ENCODE results near the gene WDR20.

Gene WDR20

DNA sequence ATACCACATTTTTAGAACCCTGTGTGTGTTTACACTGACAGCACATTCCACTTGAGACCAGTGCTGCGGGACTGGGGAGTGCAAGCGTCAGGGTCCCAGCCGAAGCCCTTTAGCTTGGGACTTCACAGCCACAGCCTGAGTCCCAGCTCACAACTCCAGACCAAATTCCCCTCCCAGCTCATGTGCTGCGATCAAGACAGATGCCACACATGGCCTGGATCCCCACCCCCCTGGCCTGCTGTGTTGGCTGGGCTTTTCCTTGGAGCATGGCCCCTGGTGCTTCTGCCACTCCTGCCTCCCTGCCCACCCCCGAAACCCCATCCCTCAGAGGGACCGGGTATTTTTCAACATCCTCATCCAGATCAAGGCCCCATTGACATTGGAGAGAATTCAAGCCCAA is 63.7 kb downstream of the WDR20 start:
- Mint-ChIP-seq H3K27ac (no peak overlapping the region), H3K36me3 (ENCODE audit: low read depth) (peaks cover 26% of the 10 kb centered on the region), H3K4me3 (no peak overlapping the region), H3K4me1 (ENCODE audit: low read depth) (peaks cover 24% of the 10 kb centered on the region), H3K9me3 (no peaks in the 10 kb centered on the region), H3K27me3 (ENCODE audit: low read depth) (no peaks in the 10 kb centered on the region)
- no peak for DNase-seq (ENCODE audit: low spot score)

DNA sequence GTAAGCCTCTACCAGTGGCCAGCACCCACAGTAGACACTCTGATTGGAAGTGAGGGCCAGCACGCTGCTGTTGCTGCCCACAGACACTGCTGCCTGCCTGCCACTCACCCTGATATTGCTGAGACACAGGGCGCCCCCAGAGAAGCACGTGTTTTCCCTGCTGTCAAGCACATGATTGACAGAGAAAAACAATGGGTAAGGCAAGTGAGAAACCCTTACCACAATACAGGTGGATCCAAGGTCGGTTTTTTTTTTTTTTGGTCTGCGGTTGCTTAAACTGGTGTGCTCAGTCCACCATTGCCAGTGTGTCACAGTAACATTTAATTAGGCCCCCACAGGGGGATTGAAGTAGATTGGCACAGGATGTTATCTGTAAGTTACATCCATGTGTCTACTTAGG is 65.9 kb downstream of the WDR20 start:
- Mint-ChIP-seq H3K36me3 (ENCODE audit: low read depth) (peaks cover 20% of the 10 kb centered on the region), H3K4me3 (no peak overlapping the region), H3K9me3 (no peaks in the 10 kb centered on the region), H3K27me3 (ENCODE audit: low read depth) (no peaks in the 10 kb centered on the region), H3K4me1 (ENCODE audit: low read depth) (peaks cover 13% of the 10 kb centered on the region), H3K27ac (no peak overlapping the region)
- DNase-seq (ENCODE audit: low spot score): no peak

DNA sequence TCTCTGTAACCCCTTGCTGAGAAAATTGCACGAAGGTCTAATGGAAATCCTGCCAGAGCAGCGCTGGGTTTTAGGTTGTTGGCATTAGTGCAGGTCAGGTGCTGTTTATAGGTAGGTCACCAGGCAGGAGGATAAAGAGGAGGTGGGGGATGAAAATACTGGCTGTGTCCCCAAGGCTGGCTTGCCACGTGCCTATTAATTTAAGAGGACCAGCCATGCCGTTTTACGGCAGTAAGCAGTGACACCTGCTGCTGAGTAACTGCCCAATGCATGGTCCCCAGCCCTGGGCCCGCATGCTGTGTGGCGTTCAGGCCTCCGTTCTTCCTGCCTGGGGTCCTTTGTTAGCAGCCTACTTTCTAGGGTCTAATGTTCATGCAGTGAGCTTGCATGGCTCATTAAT is 67.2 kb downstream of the WDR20 start:
- Mint-ChIP-seq H3K4me1 (ENCODE audit: low read depth) (peaks cover under 1% of the 10 kb centered on the region), H3K9me3 (no peaks in the 10 kb centered on the region), H3K36me3 (ENCODE audit: low read depth) (peaks cover 15% of the 10 kb centered on the region), H3K4me3 (no peak overlapping the region), H3K27me3 (ENCODE audit: low read depth) (no peaks in the 10 kb centered on the region), H3K27ac (no peak overlapping the region)
- no peak for DNase-seq (ENCODE audit: low spot score)

DNA sequence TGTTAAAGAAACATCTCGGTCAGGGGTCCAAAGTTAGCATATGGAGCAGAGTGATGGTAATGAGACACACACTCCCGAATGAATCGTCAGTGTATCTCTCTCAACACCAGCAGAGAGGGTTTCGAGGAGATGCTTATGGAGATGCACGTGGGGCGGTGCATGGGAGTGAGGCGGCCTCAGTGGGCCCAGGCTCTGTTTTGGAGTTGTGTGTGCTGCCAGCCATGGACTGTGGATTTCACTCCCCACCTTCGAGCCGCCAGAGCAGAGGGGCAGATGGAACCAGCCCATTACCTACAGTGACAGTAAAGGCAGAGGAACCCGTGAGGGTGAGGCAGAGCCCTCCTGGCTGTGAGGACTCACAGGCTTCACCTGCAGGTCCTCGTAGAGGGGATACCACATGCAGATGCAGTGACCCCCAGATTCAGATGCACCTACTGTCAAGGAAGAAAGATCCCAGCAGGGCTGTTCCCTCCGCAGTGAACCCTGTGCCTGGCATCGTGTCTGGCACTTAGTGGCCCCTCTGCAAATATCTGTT is 68.2 kb downstream of the WDR20 start:
- Mint-ChIP-seq H3K4me3 (no peak overlapping the region), H3K4me1 (ENCODE audit: low read depth) (no peaks in the 10 kb centered on the region), H3K27ac (no peak overlapping the region), H3K36me3 (ENCODE audit: low read depth) (peaks cover 15% of the 10 kb centered on the region), H3K9me3 (no peaks in the 10 kb centered on the region), H3K27me3 (ENCODE audit: low read depth) (no peaks in the 10 kb centered on the region)
- DNase-seq (ENCODE audit: low spot score): no peak

DNA sequence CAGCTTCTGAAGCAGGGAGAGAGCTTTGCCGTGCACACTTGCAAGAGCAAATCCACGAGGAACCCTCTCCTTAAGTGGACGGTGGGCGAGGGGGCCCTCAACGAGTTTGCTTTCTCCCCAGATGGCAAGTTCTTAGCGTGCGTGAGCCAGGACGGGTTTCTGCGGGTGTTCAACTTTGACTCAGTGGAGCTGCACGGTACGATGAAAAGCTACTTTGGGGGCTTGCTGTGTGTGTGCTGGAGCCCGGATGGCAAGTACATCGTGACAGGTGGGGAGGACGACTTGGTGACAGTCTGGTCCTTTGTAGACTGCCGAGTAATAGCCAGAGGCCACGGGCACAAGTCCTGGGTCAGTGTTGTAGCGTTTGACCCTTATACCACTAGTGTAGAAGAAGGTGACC is 69.0 kb downstream of the WDR20 start:
- H3K4me1 Mint-ChIP-seq (ENCODE audit: low read depth): no peaks in the 10 kb centered on the region
- no peaks in the 10 kb centered on the region for H3K9me3 Mint-ChIP-seq
- H3K36me3 Mint-ChIP-seq (ENCODE audit: low read depth): peaks cover 15% of the 10 kb centered on the region
- H3K27me3 Mint-ChIP-seq (ENCODE audit: low read depth): no peaks in the 10 kb centered on the region
- no peak for DNase-seq (ENCODE audit: low spot score)
- no peak overlapping the region for H3K27ac Mint-ChIP-seq
- H3K4me3 Mint-ChIP-seq: no peak overlapping the region

DNA sequence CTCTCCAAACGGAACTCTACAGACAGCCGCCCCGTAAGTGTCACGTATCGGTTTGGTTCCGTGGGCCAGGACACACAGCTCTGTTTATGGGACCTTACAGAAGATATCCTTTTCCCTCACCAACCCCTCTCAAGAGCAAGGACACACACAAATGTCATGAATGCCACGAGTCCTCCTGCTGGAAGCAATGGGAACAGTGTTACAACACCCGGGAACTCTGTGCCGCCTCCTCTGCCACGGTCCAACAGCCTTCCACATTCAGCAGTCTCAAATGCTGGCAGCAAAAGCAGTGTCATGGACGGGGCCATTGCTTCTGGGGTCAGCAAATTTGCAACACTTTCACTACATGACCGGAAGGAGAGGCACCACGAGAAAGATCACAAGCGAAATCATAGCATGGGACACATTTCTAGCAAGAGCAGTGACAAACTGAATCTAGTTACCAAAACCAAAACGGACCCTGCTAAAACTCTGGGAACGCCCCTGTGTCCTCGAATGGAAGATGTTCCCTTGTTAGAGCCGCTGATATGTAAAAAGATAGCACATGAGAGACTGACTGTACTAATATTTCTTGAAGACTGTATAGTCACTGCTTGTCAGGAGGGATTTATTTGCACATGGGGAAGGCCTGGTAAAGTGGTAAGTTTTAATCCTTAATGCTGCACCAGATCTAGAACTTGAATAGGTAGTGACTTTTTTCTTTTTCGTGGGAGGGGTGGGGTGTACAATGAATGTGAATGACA is 69.7 kb downstream of the WDR20 start:
- DNase-seq (ENCODE audit: low spot score): no peak
- Mint-ChIP-seq H3K4me3 (no peak overlapping the region), H3K36me3 (ENCODE audit: low read depth) (peaks cover 10% of the 10 kb centered on the region), H3K27me3 (ENCODE audit: low read depth) (no peaks in the 10 kb centered on the region), H3K27ac (no peak overlapping the region), H3K9me3 (no peaks in the 10 kb centered on the region), H3K4me1 (ENCODE audit: low read depth) (no peaks in the 10 kb centered on the region)

DNA sequence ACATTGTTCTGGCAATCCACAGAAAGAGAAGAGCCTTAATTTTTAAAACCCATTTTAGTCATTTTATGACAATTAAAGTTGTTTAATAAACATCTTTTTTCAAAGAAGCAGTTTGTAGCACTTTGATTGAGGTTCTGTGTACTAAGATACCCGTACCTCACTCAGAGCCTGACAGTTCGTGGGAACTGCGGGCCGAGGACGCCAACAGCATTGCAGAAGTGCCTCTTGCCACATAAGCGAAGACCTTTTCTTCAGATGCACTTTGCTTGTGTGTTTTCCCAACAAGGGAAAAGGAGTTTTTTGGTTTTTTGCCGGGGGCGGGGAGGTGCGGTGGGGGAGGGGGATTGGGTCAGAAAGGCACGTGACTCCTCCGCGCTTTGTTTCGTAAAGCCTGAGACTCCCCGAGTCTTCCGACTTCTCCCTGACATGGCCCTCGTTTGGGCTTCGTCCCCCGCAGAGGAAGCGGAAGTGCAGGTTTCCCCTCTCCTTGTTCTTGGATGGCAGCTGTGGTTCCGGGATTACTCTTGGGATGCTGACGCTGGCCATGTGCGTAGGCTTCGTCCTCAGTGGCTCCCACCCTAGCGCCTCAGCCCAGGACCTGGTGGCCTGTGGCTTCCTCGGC is 70.8 kb downstream of the WDR20 start:
- Mint-ChIP-seq H3K36me3 (ENCODE audit: low read depth) (peaks cover 7% of the 10 kb centered on the region), H3K9me3 (no peaks in the 10 kb centered on the region), H3K4me1 (ENCODE audit: low read depth) (no peaks in the 10 kb centered on the region), H3K27me3 (ENCODE audit: low read depth) (no peaks in the 10 kb centered on the region), H3K27ac (no peak overlapping the region), H3K4me3 (no peak overlapping the region)
- no peak for DNase-seq (ENCODE audit: low spot score)

DNA sequence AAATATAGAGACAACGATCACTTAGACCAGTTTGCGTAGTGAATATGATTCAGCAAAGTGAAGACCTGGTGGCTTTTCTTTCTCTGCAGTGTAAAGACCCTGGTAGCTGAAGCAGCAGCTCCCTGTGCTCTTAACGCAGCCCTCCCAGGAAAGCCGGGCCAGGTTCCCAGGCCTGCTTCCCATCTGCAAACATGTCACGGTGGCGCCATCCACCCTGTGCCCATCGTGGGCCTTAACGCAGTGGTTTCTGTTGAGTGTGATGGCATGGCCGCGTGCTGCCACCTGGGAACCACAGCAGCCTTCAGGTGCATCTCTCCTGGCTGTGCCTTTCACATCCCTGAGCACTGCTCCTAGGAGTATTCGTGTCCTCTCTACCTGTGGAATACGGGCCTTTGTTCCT is 71.5 kb downstream of the WDR20 start:
- Mint-ChIP-seq H3K27ac (no peak overlapping the region), H3K36me3 (ENCODE audit: low read depth) (peaks cover 6% of the 10 kb centered on the region)

DNA sequence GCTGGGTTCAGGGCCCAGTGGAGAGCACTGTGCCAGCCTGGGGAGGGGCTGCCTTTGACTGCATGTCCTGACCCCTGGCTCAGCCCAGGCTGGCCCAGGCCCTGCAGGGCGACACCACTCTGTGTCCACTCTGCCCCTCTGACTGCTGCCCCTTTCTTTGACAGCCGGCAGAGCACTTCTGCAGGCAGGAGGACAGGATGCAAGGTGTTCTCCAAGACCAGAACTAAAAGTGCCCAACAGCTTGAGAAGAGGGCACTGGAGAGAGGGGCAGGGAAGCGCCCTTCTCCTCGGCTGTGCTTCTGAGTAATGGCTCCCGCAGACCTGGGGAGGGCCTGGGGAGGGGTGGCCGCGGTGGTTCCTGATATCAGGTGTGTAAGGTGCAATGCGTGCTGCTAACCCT is 72.7 kb downstream of the WDR20 start:
- no peak for DNase-seq (ENCODE audit: low spot score)
- H3K4me1 Mint-ChIP-seq (ENCODE audit: low read depth): no peaks in the 10 kb centered on the region
- peaks cover 6% of the 10 kb centered on the region for H3K36me3 Mint-ChIP-seq (ENCODE audit: low read depth)
- H3K4me3 Mint-ChIP-seq: no peak overlapping the region
- H3K9me3 Mint-ChIP-seq: no peaks in the 10 kb centered on the region
- H3K27ac Mint-ChIP-seq: no peak overlapping the region
- H3K27me3 Mint-ChIP-seq (ENCODE audit: low read depth): no peaks in the 10 kb centered on the region

More for the DNA sequence above, 71.5 kb downstream of the WDR20 start:
- Mint-ChIP-seq H3K4me1 (ENCODE audit: low read depth) (no peaks in the 10 kb centered on the region), H3K9me3 (no peaks in the 10 kb centered on the region), H3K4me3 (no peak overlapping the region), H3K27me3 (ENCODE audit: low read depth) (no peaks in the 10 kb centered on the region)
- DNase-seq (ENCODE audit: low spot score): no peak

DNA sequence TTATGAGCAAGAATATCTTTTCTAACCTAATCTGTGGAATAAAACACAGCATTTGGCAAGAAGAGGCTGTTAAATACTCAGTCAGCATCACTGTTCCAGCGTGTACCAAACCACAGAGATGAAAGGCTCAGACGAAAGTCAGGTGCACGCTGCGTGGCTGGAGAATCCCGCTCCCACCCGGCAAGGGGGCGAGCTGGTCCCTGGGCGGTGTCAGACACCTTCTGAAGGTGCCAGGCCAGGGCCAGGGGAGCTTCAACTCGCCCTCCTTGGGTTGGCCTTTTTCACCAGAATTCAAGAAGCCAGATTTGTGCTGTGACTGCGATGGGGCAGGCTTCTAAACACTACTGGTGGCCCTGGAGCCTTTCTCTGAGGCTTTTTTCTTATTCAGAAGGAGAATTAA is 73.1 kb downstream of the WDR20 start:
- no peak overlapping the region for H3K27ac Mint-ChIP-seq
- no peaks in the 10 kb centered on the region for H3K9me3 Mint-ChIP-seq
- peaks cover 6% of the 10 kb centered on the region for H3K36me3 Mint-ChIP-seq (ENCODE audit: low read depth)
- no peak for DNase-seq (ENCODE audit: low spot score)
- no peak overlapping the region for H3K4me3 Mint-ChIP-seq
- no peaks in the 10 kb centered on the region for H3K4me1 Mint-ChIP-seq (ENCODE audit: low read depth)
- H3K27me3 Mint-ChIP-seq (ENCODE audit: low read depth): no peaks in the 10 kb centered on the region

DNA sequence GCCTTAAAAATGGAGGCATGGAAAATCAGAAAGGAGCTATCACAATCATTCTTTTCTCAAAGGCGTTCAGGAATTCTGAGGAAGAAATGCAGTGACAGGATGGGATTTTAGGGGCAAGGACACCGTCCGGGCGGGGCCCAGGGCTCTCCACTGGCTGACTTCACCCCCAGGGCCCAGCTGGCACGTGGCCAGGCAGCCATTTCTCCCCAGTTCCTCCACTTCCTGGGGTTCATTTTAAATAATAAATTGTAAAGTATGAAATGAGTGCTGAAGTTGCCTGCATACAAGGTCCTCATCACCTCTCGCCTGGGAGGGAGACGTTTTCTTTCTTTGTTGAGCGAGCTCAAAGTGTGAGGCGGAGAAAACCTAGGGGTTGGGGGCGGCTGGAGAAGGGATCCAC is 73.8 kb downstream of the WDR20 start:
- Mint-ChIP-seq H3K4me1 (ENCODE audit: low read depth) (no peaks in the 10 kb centered on the region), H3K27me3 (ENCODE audit: low read depth) (no peaks in the 10 kb centered on the region), H3K36me3 (ENCODE audit: low read depth) (peaks cover 6% of the 10 kb centered on the region), H3K4me3 (no peak overlapping the region), H3K9me3 (no peaks in the 10 kb centered on the region), H3K27ac (no peak overlapping the region)
- DNase-seq (ENCODE audit: low spot score): no peak

DNA sequence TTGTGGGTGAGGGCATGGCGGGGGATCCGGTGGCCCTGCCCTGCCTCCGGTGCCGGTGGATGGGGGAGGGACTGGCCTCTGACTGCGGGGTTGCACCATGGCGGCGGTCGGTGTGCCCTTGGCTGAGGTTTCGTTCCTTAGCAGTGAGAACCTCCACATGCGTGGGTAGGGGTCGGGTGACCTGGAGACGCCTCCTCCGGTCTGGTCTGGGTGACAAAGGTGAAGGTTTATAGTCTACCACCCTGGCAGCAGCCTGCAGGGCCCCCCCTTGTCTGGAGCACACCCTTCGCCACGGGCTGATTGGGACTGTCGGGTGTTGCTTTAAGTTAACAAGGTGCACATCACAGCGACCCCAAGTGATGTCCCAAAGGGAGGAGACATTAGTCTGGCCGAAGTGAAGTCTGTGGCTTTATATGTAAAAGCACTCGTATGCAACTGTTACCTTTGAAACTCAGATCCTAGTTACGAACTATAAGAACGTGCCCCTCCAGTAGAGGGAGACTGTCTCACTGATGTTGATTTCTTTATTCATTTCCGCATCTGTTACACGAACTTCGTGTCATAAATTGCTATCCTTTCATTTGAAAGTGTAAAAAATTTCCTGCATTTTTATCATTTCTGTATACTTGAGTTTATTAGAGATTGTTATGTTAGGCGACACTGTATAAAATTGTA is 74.4 kb downstream of the WDR20 start:
- Mint-ChIP-seq H3K4me1 (ENCODE audit: low read depth) (no peaks in the 10 kb centered on the region), H3K4me3 (no peak overlapping the region), H3K27ac (no peak overlapping the region), H3K27me3 (ENCODE audit: low read depth) (no peaks in the 10 kb centered on the region), H3K9me3 (no peaks in the 10 kb centered on the region), H3K36me3 (ENCODE audit: low read depth) (peaks cover 5% of the 10 kb centered on the region)
- no peak for DNase-seq (ENCODE audit: low spot score)

DNA sequence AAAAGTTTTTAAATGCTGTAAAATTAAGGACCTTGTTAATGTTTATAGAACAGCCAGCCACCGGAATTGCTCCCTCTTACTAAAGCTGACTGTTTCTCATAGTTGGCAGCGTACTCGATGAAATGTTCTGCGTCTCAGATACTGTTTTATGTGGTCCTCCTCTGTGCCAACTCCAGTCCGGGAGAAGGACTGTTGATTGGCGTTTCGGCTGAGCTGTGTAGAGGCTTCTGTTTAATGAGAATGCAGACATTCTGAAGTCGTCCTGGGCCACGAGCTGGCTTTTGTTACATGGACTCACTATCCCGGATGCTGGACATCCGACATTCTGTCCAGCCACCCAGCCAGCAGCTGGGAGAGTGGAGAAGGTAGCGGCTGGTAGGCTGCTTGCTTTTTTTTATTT is 75.4 kb downstream of the WDR20 start:
- Mint-ChIP-seq H3K4me1 (ENCODE audit: low read depth) (no peaks in the 10 kb centered on the region), H3K9me3 (no peaks in the 10 kb centered on the region), H3K27me3 (ENCODE audit: low read depth) (no peaks in the 10 kb centered on the region), H3K27ac (no peak overlapping the region), H3K36me3 (ENCODE audit: low read depth) (peaks cover 6% of the 10 kb centered on the region), H3K4me3 (no peak overlapping the region)
- DNase-seq (ENCODE audit: low spot score): no peak

DNA sequence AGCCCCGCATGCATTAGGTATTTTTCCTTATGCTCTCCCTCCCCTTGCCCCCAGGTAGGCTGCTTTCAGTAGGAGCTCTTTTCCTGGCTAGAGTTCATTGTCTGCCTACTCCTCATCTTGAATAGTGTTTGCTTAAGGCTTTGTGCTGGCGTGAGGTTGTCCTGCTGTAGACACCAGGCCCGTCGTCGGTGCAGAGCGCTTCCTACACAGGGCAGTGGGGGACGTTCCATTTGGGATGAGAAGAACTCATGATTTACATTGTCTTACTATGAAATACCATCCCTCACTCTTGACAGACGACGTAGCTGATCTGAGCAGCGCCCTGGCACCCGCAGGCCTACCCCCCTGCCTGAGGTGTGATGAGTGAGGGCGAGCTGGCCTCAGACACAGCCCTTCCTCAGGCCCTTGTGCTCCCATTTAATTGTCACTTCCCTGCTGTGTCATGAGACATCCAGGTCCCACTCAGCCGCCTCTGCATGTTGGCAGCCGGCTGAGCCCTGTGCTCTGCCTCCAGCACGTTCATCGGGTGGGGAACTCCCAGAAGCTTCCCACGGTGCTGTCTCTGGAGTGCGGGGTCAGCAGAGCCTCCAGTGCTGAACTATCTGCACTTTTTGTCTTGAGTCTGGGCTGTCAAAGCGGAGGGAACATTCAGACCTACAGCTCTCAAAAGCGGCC is 76.0 kb downstream of the WDR20 start:
- DNase-seq (ENCODE audit: low spot score): no peak
- no peak overlapping the region for H3K27ac Mint-ChIP-seq
- no peak overlapping the region for H3K4me3 Mint-ChIP-seq
- H3K9me3 Mint-ChIP-seq: no peaks in the 10 kb centered on the region
- peaks cover 4% of the 10 kb centered on the region for H3K36me3 Mint-ChIP-seq (ENCODE audit: low read depth)
- no peaks in the 10 kb centered on the region for H3K4me1 Mint-ChIP-seq (ENCODE audit: low read depth)
- H3K27me3 Mint-ChIP-seq (ENCODE audit: low read depth): no peaks in the 10 kb centered on the region

Measured in T-helper 2 cell treated with Interferon-gamma antibody and Interleukin-4, amounts not matched to agents 5 μg/mL and 100 μg/mL, for 36 hours (primary cell).